H54 (cell line): ENCODE measurements around the gene THRA.

Source experiments
- DNase-seq: peaks from one replicate; pipeline ENCODE4 v3.0.0; 2011; ENCODE audit warnings: low spot score, mixed read lengths; ENCODE audit not compliant: insufficient read length
- FAIRE-seq: peaks from 3 replicates; lab custom pipeline; 2011; peaks lifted over from hg19 to GRCh38; lab: Jason Lieb, UNC
- POLR2A ChIP-seq: IDR thresholded peaks from 2 replicates; pipeline ENCODE4 v1.6.1; 2011; ENCODE audit warnings: low read depth, mild to moderate bottlenecking, low read length

THRA gene

GRCh38 chr17:40074175-40074512 is 11.4 kb downstream of the THRA start:
- no peak for FAIRE-seq
- DNase-seq: no peak
- no peak for TF ChIP-seq POLR2A

GRCh38 chr17:40074871-40075200 is 12.1 kb downstream of the THRA start:
- DNase-seq (no peak), FAIRE-seq (no peak)
- TF ChIP-seq POLR2A: no peak

GRCh38 chr17:40075201-40075941 is 12.6 kb downstream of the THRA start:
- no peak for DNase-seq
- TF ChIP-seq POLR2A: no peak
- FAIRE-seq: no peak

- DNase-seq (no peak), FAIRE-seq (no peak)
- TF ChIP-seq POLR2A: no peak
These were observed 13.3 kb downstream of the THRA start for GRCh38 chr17:40075942-40076498.

- FAIRE-seq: no peak
- no peak for DNase-seq
- TF ChIP-seq POLR2A: no peak
These were observed 13.8 kb downstream of the THRA start for GRCh38 chr17:40076591-40076990.

GRCh38 chr17:40079545-40079944 is 16.8 kb downstream of the THRA start:
- FAIRE-seq (no peak), DNase-seq (no peak)
- TF ChIP-seq POLR2A: no peak

GRCh38 chr17:40084477-40084876 is 21.7 kb downstream of the THRA start:
- no peak for TF ChIP-seq POLR2A
- no peak for FAIRE-seq
- no peak for DNase-seq

GRCh38 chr17:40086150-40087044 is 23.6 kb downstream of the THRA start:
- DNase-seq (no peak), FAIRE-seq (no peak)
- TF ChIP-seq POLR2A: no peak

GRCh38 chr17:40087049-40087794 is 24.5 kb downstream of the THRA start:
- DNase-seq (no peak), FAIRE-seq (no peak)
- TF ChIP-seq POLR2A: no peak

- no peak for TF ChIP-seq POLR2A
- no peak for FAIRE-seq
These were observed 25.3 kb downstream of the THRA start for GRCh38 chr17:40087903-40088718.

GRCh38 chr17:40089077-40089895 is 26.5 kb downstream of the THRA start:
- DNase-seq (no peak), FAIRE-seq (no peak)
- no peak for TF ChIP-seq POLR2A

More at GRCh38 chr17:40087903-40088718, 25.3 kb downstream of the THRA start:
- DNase-seq: no peak
